CD4-positive, alpha-beta T cell (primary cell): ENCODE data around the gene TNRC6B. TPM values are rescaled to one million over a fixed set of nuclear protein-coding genes. Genes with fewer than 3 reads are reported as not detected.
A peak's percentile ranks its signal among the peaks of the same experiment; 100 is the strongest.

Source experiments
- ATAC-seq: fragments of 200-7000 bp; cut with Tn5 transposase; one replicate; pipeline ENCODE4 v1.10.0; 2022; ENCODE audit warnings: mild to moderate bottlenecking; ENCODE audit not compliant: poor library complexity
- CTCF ChIA-PET: fragments of 350-600 bp; sonication (Branson Sonifier 250); formaldehyde crosslinking; loops from one replicate; lab custom pipeline; 2021; ENCODE audit warnings: antibody characterized with exemption, inconsistent platforms; lab: Charles Lee
- POLR2A ChIA-PET: fragments of 350-600 bp; sonication (Branson Sonifier 250); formaldehyde crosslinking; loops from one replicate; lab custom pipeline; 2021; ENCODE audit warnings: antibody characterized with exemption, inconsistent platforms; lab: Charles Lee
- DNase-seq, 14 experiments: peaks; one replicate each; pipeline ENCODE4 v3.0.0-alpha.2; 2013 to 2020; ENCODE audit warnings: mixed read lengths in 2 of 14
- H3K27ac ChIP-seq, 2 donors: one replicate each; pipeline versions ENCODE4 v1.5.1 to v1.7.0; 2013; ENCODE audit warnings: low read length in 2 of 2, low read depth in 1 of 2, mild to moderate bottlenecking in 1 of 2
- H3K27me3 ChIP-seq, 2 experiments: 1 replicate in 1 of 2; 2 replicates in 1 of 2; pipeline versions ENCODE4 v1.6.1 to v1.7.0; 2013; ENCODE audit warnings: low read length in 2 of 2, control low read depth in 1 of 2, mild to moderate bottlenecking in 1 of 2, moderate library complexity in 1 of 2; ENCODE audit not compliant: insufficient read depth in 2 of 2, control insufficient read depth in 1 of 2
- H3K36me3 ChIP-seq: one replicate; pipeline ENCODE4 v1.6.1; 2013; ENCODE audit warnings: low read length, control low read depth; ENCODE audit not compliant: insufficient read depth
- H3K4me1 ChIP-seq: one replicate; pipeline ENCODE4 v1.6.1; 2013; ENCODE audit warnings: low read length, control low read depth; ENCODE audit not compliant: insufficient read depth
- H3K4me3 ChIP-seq: one replicate; pipeline ENCODE4 v1.5.1; 2013; ENCODE audit warnings: mild to moderate bottlenecking, low read length, moderate library complexity
- H3K9me3 ChIP-seq, 2 experiments: 1 replicate in 1 of 2; 2 replicates in 1 of 2; pipeline versions ENCODE4 v1.6.1 to v1.7.0; 2013; ENCODE audit warnings: low read length in 2 of 2, mild to moderate bottlenecking in 2 of 2, control low read depth in 1 of 2, moderate library complexity in 1 of 2; ENCODE audit not compliant: control insufficient read depth in 1 of 2, insufficient read depth in 1 of 2
- H3K27ac Mint-ChIP-seq: one replicate; pipeline ENCODE4 v1.8.0; 2020; ENCODE audit warnings: mixed read lengths
- H3K27me3 Mint-ChIP-seq: one replicate; pipeline ENCODE4 v1.8.0; 2021; ENCODE audit warnings: mixed read lengths
- H3K36me3 Mint-ChIP-seq: one replicate; pipeline ENCODE4 v1.8.0; 2021; ENCODE audit warnings: low read depth, mixed read lengths
- H3K4me1 Mint-ChIP-seq: one replicate; pipeline ENCODE4 v1.8.0; 2021; ENCODE audit warnings: low read depth, mixed read lengths
- H3K4me3 Mint-ChIP-seq: one replicate; pipeline ENCODE4 v1.8.0; 2020; ENCODE audit warnings: mild to moderate bottlenecking, mixed read lengths
- H3K9me3 Mint-ChIP-seq: one replicate; pipeline ENCODE4 v1.8.0; 2020; ENCODE audit warnings: mixed read lengths
- CTCF ChIP-seq: fragments of 200-600 bp; IDR thresholded peaks from one replicate; pipeline ENCODE4 v1.8.0; 2022; ENCODE audit warnings: antibody characterized with exemption, mild to moderate bottlenecking
- intact Hi-C, 2 experiments: fragments of 100-400 bp; cut with DNase I in 1 of 2; cut with micrococcal nuclease in 1 of 2; formaldehyde crosslinking; loops; one replicate each; pipeline versions ENCODE4 v1.15.1 to v1.9.0; 2023 to 2025; cut with DNase I, micrococcal nuclease
- total RNA-seq, 174 experiments: library from RNA in 2 of 174; stranded (reverse) in 2 of 174; gene quantifications; one replicate each; pipeline ENCODE4 v1.2.3 and lab custom pipeline; 2021 to 2026

Gene TNRC6B
- total RNA-seq, 2 experiments from 2014 or later: 110 to 111 TPM

DNA sequence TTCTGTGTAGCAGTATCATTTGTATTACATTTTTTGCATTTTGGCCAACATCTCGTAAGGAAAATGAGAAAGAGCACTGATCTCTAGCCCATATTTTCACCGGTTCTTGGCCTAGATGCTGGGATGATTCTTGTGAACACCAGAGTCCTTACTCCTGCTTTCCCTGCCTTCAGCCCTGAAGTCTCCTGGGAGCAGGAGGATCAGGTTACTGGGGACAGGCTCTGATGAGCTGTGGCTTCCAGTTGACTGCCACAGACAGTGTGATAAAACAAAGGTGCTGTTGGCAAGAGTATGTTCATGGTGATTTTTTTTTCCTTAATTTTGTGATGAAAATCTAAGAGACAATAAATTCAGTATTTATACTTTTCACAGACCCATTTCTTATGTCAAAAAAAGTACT is 134.3 kb downstream of the TNRC6B start:
- ChIA-PET POLR2A (no interaction called here), CTCF (no interaction called here)
- no peaks in the 10 kb centered on the region for H3K27me3 Mint-ChIP-seq
- H3K9me3 Mint-ChIP-seq: no peaks in the 10 kb centered on the region
- H3K36me3 Mint-ChIP-seq: peaks cover 99% of the 10 kb centered on the region
- peak overlapping the region; percentile 37 for H3K27ac Mint-ChIP-seq
- DNase-seq (no peak), ATAC-seq (no peak)
- Histone ChIP-seq H3K27ac (no peak overlapping the region), H3K4me1 (peaks cover 14% of the 10 kb centered on the region), H3K36me3 (peaks cover 99% of the 10 kb centered on the region), H3K4me3 (no peak overlapping the region), H3K27me3 (no peaks in the 10 kb centered on the region), H3K9me3 (no peaks in the 10 kb centered on the region)
- peaks cover 52% of the 10 kb centered on the region for H3K4me1 Mint-ChIP-seq
- H3K4me3 Mint-ChIP-seq: no peak overlapping the region
- intact Hi-C loops: no loop called here
- no peak for TF ChIP-seq CTCF

GRCh38 chr22:40313007-40313406 is 135.3 kb downstream of the TNRC6B start:
- peak overlapping the region; percentile 37 for H3K27ac Mint-ChIP-seq
- Histone ChIP-seq H3K4me3 (no peak overlapping the region), H3K4me1 (peaks cover 11% of the 10 kb centered on the region), H3K27me3 (no peaks in the 10 kb centered on the region), H3K9me3 (no peaks in the 10 kb centered on the region), H3K27ac (peak overlapping the region in 1 of 2 donors; percentile 5), H3K36me3 (peaks cover 96% of the 10 kb centered on the region)
- no peak overlapping the region for H3K4me3 Mint-ChIP-seq
- peaks cover 99% of the 10 kb centered on the region for H3K36me3 Mint-ChIP-seq
- no peak for DNase-seq
- intact Hi-C loops: no loop called here
- peaks cover 49% of the 10 kb centered on the region for H3K4me1 Mint-ChIP-seq
- no peak for ATAC-seq
- no peaks in the 10 kb centered on the region for H3K27me3 Mint-ChIP-seq
- POLR2A ChIA-PET: interaction anchor here (0.7 kb wide), 1 partner anchor 269 kb away, joined by 3 read pairs; no protein-coding TSS in a partner anchor
- H3K9me3 Mint-ChIP-seq: no peaks in the 10 kb centered on the region
- no peak for TF ChIP-seq CTCF
- CTCF ChIA-PET: interaction anchor here (1.1 kb wide), 1 partner anchor 34 kb away, joined by 4 read pairs; no protein-coding TSS in a partner anchor

DNA sequence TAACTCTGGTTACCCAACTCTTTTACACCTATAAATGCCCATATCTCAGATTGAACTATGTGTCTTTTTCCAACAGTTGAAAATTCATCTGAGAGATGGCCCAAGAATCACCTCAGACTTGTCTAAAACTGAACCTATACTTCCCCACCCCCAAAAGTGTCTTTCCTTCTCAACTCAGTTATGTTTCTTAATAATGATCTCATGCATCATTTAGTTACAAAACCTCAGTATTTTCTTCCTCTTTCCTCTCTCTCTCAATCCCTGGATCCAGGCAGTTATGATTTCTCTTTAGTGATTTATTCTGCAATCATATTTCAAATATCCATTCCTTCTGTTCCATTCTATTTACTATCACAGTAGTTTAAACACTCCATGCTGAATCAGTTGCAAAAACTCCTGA is 136.3 kb downstream of the TNRC6B start:
- POLR2A ChIA-PET: no interaction called here
- CTCF ChIA-PET: interaction anchor here (0.9 kb wide), 1 partner anchor 34 kb away, joined by 4 read pairs; no protein-coding TSS in a partner anchor

More for the DNA sequence above, 136.3 kb downstream of the TNRC6B start:
- Histone ChIP-seq H3K9me3 (no peaks in the 10 kb centered on the region), H3K27ac (no peak overlapping the region), H3K27me3 (no peaks in the 10 kb centered on the region), H3K36me3 (peaks cover 91% of the 10 kb centered on the region), H3K4me1 (peaks cover 3% of the 10 kb centered on the region), H3K4me3 (no peak overlapping the region)
- peaks cover 99% of the 10 kb centered on the region for H3K36me3 Mint-ChIP-seq
- peak overlapping the region; percentile 37 for H3K27ac Mint-ChIP-seq
- ATAC-seq: no peak
- intact Hi-C loops: no loop called here
- no peak overlapping the region for H3K4me3 Mint-ChIP-seq
- H3K27me3 Mint-ChIP-seq: no peaks in the 10 kb centered on the region
- no peak for DNase-seq
- H3K9me3 Mint-ChIP-seq: no peaks in the 10 kb centered on the region
- no peak for TF ChIP-seq CTCF
- H3K4me1 Mint-ChIP-seq: peaks cover 47% of the 10 kb centered on the region
